HG03521 (cell line): Measurements from ENCODE around the gene DAZAP1.
"Not testable (repeated sequence)": the region's sequence is repeated elsewhere in the genome, so short reads cannot be mapped to it uniquely, and the experiment has no call there.

Source experiments
- ATAC-seq: cut with Tn5 transposase; IDR thresholded peaks from one replicate; pipeline ENCODE4 v1.9.1; 2021; ENCODE audit warnings: mild to moderate bottlenecking, moderate library complexity; ENCODE audit not compliant: unreplicated experiment

The DAZAP1 gene

GRCh38 chr19:1470305-1471009 lies 63.1 kb downstream of the DAZAP1 start:
- no peak for ATAC-seq

- no peak for ATAC-seq
Observed at GRCh38 chr19:1471010-1471514, 63.7 kb downstream of the DAZAP1 start.

GRCh38 chr19:1471515-1472160 lies 64.3 kb downstream of the DAZAP1 start:
- no peak for ATAC-seq

- no peak for ATAC-seq
Observed at GRCh38 chr19:1472231-1473084, 65.1 kb downstream of the DAZAP1 start.

DNA sequence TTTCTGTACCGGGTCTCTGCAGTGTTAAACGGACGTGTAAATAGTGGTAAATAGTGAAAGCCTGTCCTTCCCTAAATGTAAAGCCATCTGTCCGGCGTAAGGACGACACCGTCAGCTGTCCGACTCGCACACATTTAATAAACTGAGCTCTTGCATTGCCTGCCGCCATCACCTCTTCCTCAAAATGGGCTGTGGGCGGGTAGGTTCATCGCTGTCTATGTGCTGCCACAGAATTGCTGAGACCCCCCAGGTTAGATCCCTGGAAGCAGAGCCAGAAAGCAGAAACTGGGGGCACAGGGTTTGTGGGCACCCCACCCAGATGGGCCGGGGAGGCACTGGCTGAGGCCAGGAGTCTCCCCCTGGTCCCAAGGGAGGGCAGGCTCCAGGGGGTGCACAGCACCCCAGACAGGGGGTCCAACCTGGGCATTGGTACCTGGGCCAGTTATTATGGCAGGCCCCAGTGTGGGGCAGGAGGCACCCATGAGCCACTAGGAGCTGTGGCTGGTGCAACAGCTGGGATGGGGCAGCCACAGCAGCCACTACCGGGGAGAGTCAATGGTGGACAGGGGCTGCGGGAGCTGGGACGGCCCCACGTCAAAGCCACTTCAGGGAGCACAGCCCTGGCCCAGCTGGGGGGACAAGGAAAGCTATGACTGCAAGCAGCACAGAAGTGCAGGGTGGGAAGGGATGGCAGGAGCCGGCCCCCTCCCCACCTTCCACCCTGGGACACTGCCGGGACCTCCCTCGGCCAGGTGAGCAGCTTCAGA lies 65.9 kb downstream of the DAZAP1 start:
- no peak for ATAC-seq

DNA sequence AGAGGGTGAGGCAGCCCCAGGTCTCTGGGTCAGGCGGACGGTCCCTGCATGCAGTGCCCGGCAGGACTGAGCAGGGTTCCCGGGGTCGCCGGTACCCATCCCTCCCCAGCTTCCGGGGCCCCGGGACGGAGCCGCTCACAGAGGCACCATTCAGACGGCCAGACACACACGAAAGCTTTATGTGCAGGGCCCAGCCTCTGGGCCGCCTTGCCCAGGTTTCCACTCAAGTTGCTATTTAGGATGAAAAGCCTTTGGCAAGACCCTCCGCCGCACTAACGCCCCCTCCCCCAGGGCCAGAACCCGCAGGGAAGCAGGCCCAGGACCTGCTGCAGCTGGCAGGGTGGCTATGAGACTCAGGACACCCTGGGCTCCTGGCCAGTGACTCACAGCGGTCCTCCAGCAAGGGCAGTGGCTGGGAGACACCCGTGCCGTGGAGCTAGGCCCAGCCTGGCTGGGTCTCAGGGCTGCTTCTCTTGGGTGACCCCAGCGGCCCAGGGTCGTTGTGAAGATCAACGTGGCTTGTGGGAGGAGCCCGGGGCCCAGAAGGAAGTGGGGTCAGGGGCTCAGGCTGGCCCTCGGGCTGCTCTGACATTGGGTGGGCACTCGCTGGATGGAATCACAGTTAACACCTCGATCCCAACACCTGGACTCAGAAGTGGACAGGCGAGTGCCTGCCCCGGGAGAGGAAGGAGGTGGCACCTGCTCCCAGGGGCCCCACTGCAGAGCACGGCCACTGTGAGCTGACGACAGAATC lies 66.8 kb downstream of the DAZAP1 start:
- no peak for ATAC-seq

- no peak for ATAC-seq
Observed at GRCh38 chr19:1474765-1475351, 67.5 kb downstream of the DAZAP1 start.

DNA sequence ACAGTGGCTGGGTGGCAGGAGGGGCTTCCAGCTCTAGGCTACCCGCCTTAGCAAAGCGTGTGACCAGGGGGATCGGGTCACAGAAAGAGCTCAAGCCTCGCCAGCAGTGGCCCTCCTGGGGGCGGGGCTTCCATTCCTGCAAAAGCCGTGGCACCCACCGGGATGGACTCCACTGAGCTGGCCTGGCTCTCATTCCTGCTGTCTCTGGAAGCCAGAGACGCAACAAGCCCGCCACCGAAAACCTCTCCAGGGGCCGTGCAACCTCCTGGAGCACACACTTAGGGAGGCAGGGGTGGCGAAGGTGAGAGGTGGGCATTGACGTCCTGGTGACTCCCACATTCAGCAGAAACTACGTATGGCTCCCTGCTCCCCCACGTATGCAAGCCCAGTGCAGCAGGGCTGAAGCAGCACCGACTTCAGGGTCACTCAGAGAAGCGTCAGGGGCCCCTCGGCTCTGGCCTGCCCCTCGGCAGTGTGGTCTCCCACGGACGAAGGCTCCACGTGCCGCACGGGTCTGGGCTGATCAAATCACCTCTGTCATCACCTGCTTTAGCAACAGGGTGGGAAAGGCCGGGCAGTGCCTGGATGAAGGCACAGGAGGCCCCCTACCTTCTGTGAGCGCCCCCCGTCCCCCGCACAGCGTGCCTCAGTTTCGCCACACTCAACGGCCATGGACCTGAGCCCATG lies 68.5 kb downstream of the DAZAP1 start:
- ATAC-seq, result no peak

DNA sequence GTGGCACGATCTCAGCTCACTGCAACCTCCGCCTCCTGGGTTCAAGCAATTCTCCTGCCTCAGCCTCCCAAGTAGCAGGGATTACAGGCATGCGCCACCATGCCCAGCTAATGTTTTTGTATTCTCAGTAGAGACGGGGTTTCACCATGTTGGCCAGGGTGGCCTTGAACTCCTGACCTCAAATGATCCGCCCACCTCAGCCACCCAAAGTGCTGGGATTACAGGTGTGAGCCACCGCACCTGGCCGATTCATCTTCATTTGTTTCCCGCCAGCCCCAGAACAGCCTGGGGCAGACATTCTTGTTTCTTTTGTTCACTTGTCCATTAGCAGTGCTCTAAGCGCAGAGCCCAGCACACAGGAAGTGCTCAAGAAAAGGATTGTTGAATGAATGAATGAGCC lies 69.7 kb downstream of the DAZAP1 start:
- ATAC-seq, result not testable (repeated sequence)

DNA sequence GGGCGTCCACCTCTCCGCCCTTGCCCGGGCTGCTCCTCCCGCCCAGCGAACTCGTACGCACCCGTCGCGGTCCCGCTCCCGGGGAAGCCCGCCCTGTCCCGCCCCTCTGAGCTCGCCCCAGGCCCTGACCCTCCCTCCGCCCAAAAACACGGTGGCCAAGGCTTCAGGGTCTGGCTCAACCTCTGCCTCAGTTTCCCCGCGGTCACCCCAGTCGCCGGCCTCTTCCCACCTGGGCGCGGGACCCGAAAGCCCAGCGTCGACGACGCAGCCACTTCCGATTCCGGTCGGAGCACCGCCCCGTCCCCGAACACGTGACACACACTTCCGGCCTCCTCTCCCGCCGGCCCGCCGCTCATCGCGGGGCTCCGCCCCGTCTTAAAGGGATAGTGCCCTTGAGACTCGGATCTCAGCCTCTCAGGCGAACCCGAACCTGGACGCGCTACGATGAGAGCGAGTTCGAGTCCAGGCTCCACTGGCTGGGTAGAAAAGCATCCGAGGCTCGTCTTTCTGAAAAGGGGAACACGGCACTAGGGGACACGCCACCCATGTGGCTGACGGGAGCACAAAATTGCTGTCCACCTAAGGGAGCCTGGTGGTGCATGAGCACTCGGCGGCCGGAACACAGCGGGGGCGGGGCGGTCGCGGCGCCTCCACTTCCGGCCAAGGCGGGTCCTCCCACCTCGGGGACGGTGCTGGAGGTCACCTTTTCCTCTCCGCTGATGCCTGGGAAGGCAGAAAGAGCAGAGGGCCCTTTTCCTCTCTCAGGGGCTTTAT lies 71.7 kb downstream of the DAZAP1 start, which contains the start of gene C19orf25:
Gene C19orf25, minus strand, starts transcription at position 282 of the 774 bp plus-strand sequence. CDS start 312 bp downstream, outside the sequence.
- ATAC-seq, result peak; percentile 78

DNA sequence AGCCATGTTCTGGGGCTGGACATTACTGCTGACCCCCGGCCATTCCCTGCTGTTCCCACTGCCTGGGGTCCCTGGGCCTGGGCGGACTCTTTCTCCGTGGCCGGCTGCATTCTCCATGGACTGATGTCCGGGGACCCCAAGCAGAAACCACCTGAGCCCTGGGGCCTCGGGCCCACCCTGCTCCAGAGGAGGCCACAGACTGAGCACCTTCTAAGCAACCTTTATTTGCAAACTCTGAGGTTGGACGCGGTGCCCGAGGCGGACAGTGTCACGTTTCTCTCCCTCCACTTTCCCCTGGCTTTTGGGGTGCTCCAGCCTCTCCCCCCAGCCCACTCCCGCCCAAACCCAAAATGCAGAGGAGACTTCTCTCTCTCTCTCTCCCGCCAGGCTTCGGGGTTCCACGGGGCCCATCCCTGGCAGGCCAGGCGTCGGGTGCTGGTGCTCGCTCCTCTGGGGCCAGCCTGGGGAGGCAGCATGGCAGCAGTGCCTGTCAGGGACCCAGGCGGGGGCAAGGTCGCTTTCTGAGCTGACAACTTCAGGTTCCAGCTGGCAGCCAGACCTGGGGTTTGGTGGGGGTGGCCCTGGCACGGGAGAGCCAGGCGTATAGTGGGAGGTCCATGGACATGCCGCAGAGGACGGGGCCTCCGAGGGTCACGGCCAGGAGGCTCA lies 74.0 kb downstream of the DAZAP1 start:
- ATAC-seq, result no peak

GRCh38 chr19:1481893-1482360 lies 74.5 kb downstream of the DAZAP1 start:
- ATAC-seq, result no peak

GRCh38 chr19:1482361-1483130 lies 75.2 kb downstream of the DAZAP1 start:
- ATAC-seq, result no peak

GRCh38 chr19:1483131-1483978 lies 76.0 kb downstream of the DAZAP1 start:
- no peak for ATAC-seq

- no peak for ATAC-seq
Observed at GRCh38 chr19:1483979-1484428, 76.6 kb downstream of the DAZAP1 start.
